ENCODE results near the gene RCCD1.
A peak's percentile ranks its signal among the peaks of the same experiment; 100 is the strongest.
"Not testable (repeated sequence)": the region's sequence is repeated elsewhere in the genome, so short reads cannot be mapped to it uniquely, and the experiment has no call there.

RCCD1 gene

GRCh38 chr15:90954712-90955623 is at the start of gene RCCD1:
RCCD1 (plus strand) TSS chr15:90954884; CDS start chr15:90956735, 1,851 bp downstream.
- peak; percentile 99 for DNase-seq (ENCODE audit: low spot score)

GRCh38 chr15:90905306-90906180 is 49.1 kb upstream of the RCCD1 start:
- DNase-seq (ENCODE audit: low spot score) = no peak

- DNase-seq (ENCODE audit: low spot score) = no peak
Observed at GRCh38 chr15:90906181-90906849, 48.4 kb upstream of the RCCD1 start.

GRCh38 chr15:90907051-90907660 is 47.5 kb upstream of the RCCD1 start:
- no peak for DNase-seq (ENCODE audit: low spot score)

- no peak for DNase-seq (ENCODE audit: low spot score)
Observed at GRCh38 chr15:90907838-90908507, 46.7 kb upstream of the RCCD1 start.

- DNase-seq (ENCODE audit: low spot score) = not testable (repeated sequence)
Observed at GRCh38 chr15:90909449-90909848, 45.2 kb upstream of the RCCD1 start.

- DNase-seq (ENCODE audit: low spot score) = no peak
Observed at GRCh38 chr15:90909976-90910375, 44.7 kb upstream of the RCCD1 start.

GRCh38 chr15:90910441-90911301 is 44.0 kb upstream of the RCCD1 start:
- DNase-seq (ENCODE audit: low spot score) = no peak

GRCh38 chr15:90911302-90911623 is 43.4 kb upstream of the RCCD1 start:
- DNase-seq (ENCODE audit: low spot score) = no peak

GRCh38 chr15:90911906-90912769 is 42.5 kb upstream of the RCCD1 start:
- no peak for DNase-seq (ENCODE audit: low spot score)

- no peak for DNase-seq (ENCODE audit: low spot score)
Observed at GRCh38 chr15:90912770-90913075, 42.0 kb upstream of the RCCD1 start.

- DNase-seq (ENCODE audit: low spot score) = no peak
Observed at GRCh38 chr15:90913398-90913944, 41.2 kb upstream of the RCCD1 start.

- no peak for DNase-seq (ENCODE audit: low spot score)
Observed at GRCh38 chr15:90914305-90915080, 40.2 kb upstream of the RCCD1 start.

GRCh38 chr15:90915216-90915807 is 39.4 kb upstream of the RCCD1 start:
- no peak for DNase-seq (ENCODE audit: low spot score)

- no peak for DNase-seq (ENCODE audit: low spot score)
Observed at GRCh38 chr15:90915808-90916440, 38.8 kb upstream of the RCCD1 start.

- DNase-seq (ENCODE audit: low spot score) = no peak
Observed at GRCh38 chr15:90916461-90916860, 38.2 kb upstream of the RCCD1 start.

- DNase-seq (ENCODE audit: low spot score) = no peak
Observed at GRCh38 chr15:90917569-90917968, 37.1 kb upstream of the RCCD1 start.
